Measurements from ENCODE around the gene ELAVL3. TPM values are rescaled to one million over a fixed set of nuclear protein-coding genes. Genes with fewer than 3 reads are reported as not detected.
A peak's percentile ranks its signal among the peaks of the same experiment; 100 is the strongest.

Gene ELAVL3
- polyA plus RNA-seq, 3 donors, result not detected

GRCh38 chr19:11450570-11451326 lies 30.1 kb downstream of the ELAVL3 start:
- TF ChIP-seq CTCF (IDR thresholded peaks at IDR 0.05), result no peak
- H3K27me3 Mint-ChIP-seq (ENCODE audit: low read depth in 3 of 3), result peaks cover 3 to 6% (median 3%) of the 10 kb centered on the region in 3 donors
- H3K9me3 ChIP-seq (replicated peaks in 1 of 2; ENCODE audit: control insufficient read depth in 1 of 2, insufficient read depth in 1 of 2, low read length in 2 of 2), result no peaks in the 10 kb centered on the region
- peaks cover 0 to 1% (median 0%) of the 10 kb centered on the region in 7 donors for H3K9me3 Mint-ChIP-seq
- H3K4me1 ChIP-seq (ENCODE audit: control insufficient read depth in 1 of 2, insufficient read depth in 2 of 2, low read length in 2 of 2), result no peaks in the 10 kb centered on the region
- H3K36me3 Mint-ChIP-seq, result peaks cover 28 to 47% of the 10 kb centered on the region in 2 donors
- no peak overlapping the region for H2AFZ ChIP-seq (ENCODE audit: insufficient read depth, low read depth, low read length, poor library complexity, severe bottlenecking)
- peaks cover 13% of the 10 kb centered on the region for H4K20me1 ChIP-seq (ENCODE audit: insufficient read depth, low read length)
- no peaks in the 10 kb centered on the region for H3K79me2 ChIP-seq (ENCODE audit: insufficient read depth, low read length)
- peaks cover 40 to 53% of the 10 kb centered on the region in 2 donors for H3K36me3 ChIP-seq (replicated peaks in 1 of 2; ENCODE audit: control insufficient read depth in 1 of 2, insufficient read depth in 2 of 2, low read length in 2 of 2)
- H3K27me3 ChIP-seq (ENCODE audit: control insufficient read depth in 2 of 2, insufficient read depth in 2 of 2, low read length in 2 of 2), result no peaks in the 10 kb centered on the region
- no peak overlapping the region for H3K4me2 ChIP-seq (replicated peaks; ENCODE audit: extremely low read depth, low read length, poor library complexity, severe bottlenecking)
- H3K27ac ChIP-seq (ENCODE audit: low read depth in 1 of 2, low read length in 2 of 2), result no peak overlapping the region
- DNase-seq, result no peak
- no peak overlapping the region for H3K4me3 Mint-ChIP-seq
- no peaks in the 10 kb centered on the region for H3K4me1 Mint-ChIP-seq
- WGBS (ENCODE audit: insufficient coverage), result 97% methylated on average over 14 of the region's 21 CpGs
- H3K27ac Mint-ChIP-seq, result peak overlapping the region in 3 of 7 donors; percentile 50 to 76 (median 57)
- H3K4me3 ChIP-seq (replicated peaks in 1 of 3; ENCODE audit: low read depth in 2 of 3, low read length in 3 of 3), result no peak overlapping the region
- no peak overlapping the region for H3K9ac ChIP-seq (ENCODE audit: insufficient read depth, low read length, poor library complexity, severe bottlenecking)
- intact Hi-C loops (cut with micrococcal nuclease), result no loop called here

GRCh38 chr19:11448923-11449554 lies 31.8 kb downstream of the ELAVL3 start:
- H3K9ac ChIP-seq (ENCODE audit: insufficient read depth, low read length, poor library complexity, severe bottlenecking), result no peak overlapping the region
- intact Hi-C loops (cut with micrococcal nuclease), result loop anchor here in 1 of 2 donors (5.0 kb wide), 1 partner anchor 162 kb away; no protein-coding TSS in a partner anchor
- H3K27ac ChIP-seq (ENCODE audit: low read depth in 1 of 2, low read length in 2 of 2), result no peak overlapping the region
- H3K36me3 ChIP-seq (replicated peaks in 1 of 2; ENCODE audit: control insufficient read depth in 1 of 2, insufficient read depth in 2 of 2, low read length in 2 of 2), result peaks cover 56 to 70% of the 10 kb centered on the region in 2 donors
- no peaks in the 10 kb centered on the region for H3K4me1 Mint-ChIP-seq
- peaks cover 0 to 3% (median 2%) of the 10 kb centered on the region in 3 donors for H3K27me3 Mint-ChIP-seq (ENCODE audit: low read depth in 3 of 3)
- no peak overlapping the region for H3K4me3 ChIP-seq (replicated peaks in 1 of 3; ENCODE audit: low read depth in 2 of 3, low read length in 3 of 3)
- H3K4me2 ChIP-seq (replicated peaks; ENCODE audit: extremely low read depth, low read length, poor library complexity, severe bottlenecking), result no peak overlapping the region
- DNase-seq, result no peak
- peaks cover 0 to 1% (median 0%) of the 10 kb centered on the region in 7 donors for H3K9me3 Mint-ChIP-seq
- no peak overlapping the region for H3K4me3 Mint-ChIP-seq
- H4K20me1 ChIP-seq (ENCODE audit: insufficient read depth, low read length), result peaks cover 18% of the 10 kb centered on the region
- no peaks in the 10 kb centered on the region for H3K27me3 ChIP-seq (ENCODE audit: control insufficient read depth in 2 of 2, insufficient read depth in 2 of 2, low read length in 2 of 2)
- H3K36me3 Mint-ChIP-seq, result peaks cover 39 to 63% of the 10 kb centered on the region in 2 donors
- no peak for TF ChIP-seq CTCF (IDR thresholded peaks at IDR 0.05)
- no peaks in the 10 kb centered on the region for H3K79me2 ChIP-seq (ENCODE audit: insufficient read depth, low read length)
- WGBS (ENCODE audit: insufficient coverage), result 97% methylated on average over 28 of the region's 31 CpGs
- H3K27ac Mint-ChIP-seq, result no peak overlapping the region
- no peaks in the 10 kb centered on the region for H3K9me3 ChIP-seq (replicated peaks in 1 of 2; ENCODE audit: control insufficient read depth in 1 of 2, insufficient read depth in 1 of 2, low read length in 2 of 2)
- no peak overlapping the region for H2AFZ ChIP-seq (ENCODE audit: insufficient read depth, low read depth, low read length, poor library complexity, severe bottlenecking)
- no peaks in the 10 kb centered on the region for H3K4me1 ChIP-seq (ENCODE audit: control insufficient read depth in 1 of 2, insufficient read depth in 2 of 2, low read length in 2 of 2)

All from CD14-positive monocyte (primary cell).